Type B pancreatic cell (in vitro differentiated cells): Measurements from ENCODE around the gene LDB3. TPM values are rescaled to one million over a fixed set of nuclear protein-coding genes. Genes with fewer than 3 reads are reported as not detected.

Experiments used
- DNase-seq: peaks from one replicate; pipeline ENCODE4 v3.0.0; 2021; ENCODE audit warnings: mixed read lengths; ENCODE audit not compliant: unreplicated experiment; ENCODE audit errors: extremely low spot score
- H3K27ac Mint-ChIP-seq: 2 replicates; pipeline ENCODE4 v1.8.0; 2021; ENCODE audit warnings: mild to moderate bottlenecking, mixed read lengths
- H3K27me3 Mint-ChIP-seq: 2 replicates; pipeline ENCODE4 v1.8.0; 2021; ENCODE audit warnings: mixed read lengths
- H3K36me3 Mint-ChIP-seq: 2 replicates; pipeline ENCODE4 v1.8.0; 2021; ENCODE audit warnings: mixed read lengths
- H3K4me1 Mint-ChIP-seq: one replicate; pipeline ENCODE4 v1.8.0; 2021; ENCODE audit warnings: mixed read lengths; ENCODE audit not compliant: unreplicated experiment
- H3K4me3 Mint-ChIP-seq: 2 replicates; pipeline ENCODE4 v1.8.0; 2021; ENCODE audit warnings: mild to moderate bottlenecking, mixed read lengths
- H3K9me3 Mint-ChIP-seq: 2 replicates; pipeline ENCODE4 v1.8.0; 2021; ENCODE audit warnings: mixed read lengths
- total RNA-seq: library from RNA; stranded (reverse); gene quantifications from 2 replicates; pipeline ENCODE4 v1.2.1, GENCODE V29; 2021; ENCODE audit warnings: low replicate concordance
- TF ChIP-seq, protein P1 (sequence below): fragments of 200-600 bp; sonication (generic); conservative IDR thresholded peaks from 2 replicates; pipeline ENCODE4 v1.5.0; 2021; ENCODE audit warnings: antibody characterized with exemption, mild to moderate bottlenecking

The LDB3 gene
- total RNA-seq, 1 donor from 2014 or later = 0.85 TPM

DNA sequence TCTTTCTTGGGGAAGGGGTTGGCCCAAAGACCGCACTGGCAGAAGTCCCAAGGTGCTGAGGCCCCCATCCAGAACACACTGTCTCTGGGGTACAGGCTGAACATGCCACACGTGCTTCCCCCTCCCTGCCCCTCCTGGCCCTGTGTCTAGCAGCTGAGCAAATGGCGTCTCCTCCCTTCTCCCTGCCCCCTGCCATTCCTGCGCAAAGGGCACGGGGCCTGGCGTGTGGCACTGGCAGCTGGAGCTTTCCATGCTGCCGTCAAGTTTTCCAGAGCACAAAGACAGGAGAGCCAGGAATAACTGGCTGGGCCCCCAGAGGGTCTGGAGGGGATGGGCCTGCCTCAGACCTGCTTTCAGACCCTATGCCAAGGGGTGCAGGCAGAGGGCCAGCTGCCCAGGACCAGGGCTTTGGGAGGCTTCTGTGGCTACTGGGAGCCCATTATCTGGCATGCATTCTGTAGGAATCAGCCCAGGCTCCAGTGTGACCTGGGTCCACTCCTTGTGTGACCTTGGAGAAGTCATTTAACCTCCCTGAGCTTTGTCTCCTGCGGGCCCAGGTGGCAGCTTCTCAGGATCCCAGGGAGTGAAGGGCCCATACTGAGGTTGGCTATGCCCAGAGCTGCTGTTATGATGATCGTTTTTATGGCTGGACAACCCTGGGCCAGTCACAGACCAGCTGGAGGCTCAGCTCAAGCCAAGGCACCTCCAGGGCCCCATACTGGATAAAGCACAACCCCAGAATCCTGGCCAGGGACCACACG is 710 bp upstream of the LDB3 start:
- no peak for DNase-seq
- H3K4me3 Mint-ChIP-seq = no peak overlapping the region
- H3K4me1 Mint-ChIP-seq = peaks cover 39% of the 10 kb centered on the region
- H3K27me3 Mint-ChIP-seq = no peaks in the 10 kb centered on the region
- H3K9me3 Mint-ChIP-seq = no peaks in the 10 kb centered on the region
- TF ChIP-seq, protein P1, sequence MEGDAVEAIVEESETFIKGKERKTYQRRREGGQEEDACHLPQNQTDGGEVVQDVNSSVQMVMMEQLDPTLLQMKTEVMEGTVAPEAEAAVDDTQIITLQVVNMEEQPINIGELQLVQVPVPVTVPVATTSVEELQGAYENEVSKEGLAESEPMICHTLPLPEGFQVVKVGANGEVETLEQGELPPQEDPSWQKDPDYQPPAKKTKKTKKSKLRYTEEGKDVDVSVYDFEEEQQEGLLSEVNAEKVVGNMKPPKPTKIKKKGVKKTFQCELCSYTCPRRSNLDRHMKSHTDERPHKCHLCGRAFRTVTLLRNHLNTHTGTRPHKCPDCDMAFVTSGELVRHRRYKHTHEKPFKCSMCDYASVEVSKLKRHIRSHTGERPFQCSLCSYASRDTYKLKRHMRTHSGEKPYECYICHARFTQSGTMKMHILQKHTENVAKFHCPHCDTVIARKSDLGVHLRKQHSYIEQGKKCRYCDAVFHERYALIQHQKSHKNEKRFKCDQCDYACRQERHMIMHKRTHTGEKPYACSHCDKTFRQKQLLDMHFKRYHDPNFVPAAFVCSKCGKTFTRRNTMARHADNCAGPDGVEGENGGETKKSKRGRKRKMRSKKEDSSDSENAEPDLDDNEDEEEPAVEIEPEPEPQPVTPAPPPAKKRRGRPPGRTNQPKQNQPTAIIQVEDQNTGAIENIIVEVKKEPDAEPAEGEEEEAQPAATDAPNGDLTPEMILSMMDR = no peak
- H3K27ac Mint-ChIP-seq = no peak overlapping the region
- H3K36me3 Mint-ChIP-seq = no peaks in the 10 kb centered on the region

DNA sequence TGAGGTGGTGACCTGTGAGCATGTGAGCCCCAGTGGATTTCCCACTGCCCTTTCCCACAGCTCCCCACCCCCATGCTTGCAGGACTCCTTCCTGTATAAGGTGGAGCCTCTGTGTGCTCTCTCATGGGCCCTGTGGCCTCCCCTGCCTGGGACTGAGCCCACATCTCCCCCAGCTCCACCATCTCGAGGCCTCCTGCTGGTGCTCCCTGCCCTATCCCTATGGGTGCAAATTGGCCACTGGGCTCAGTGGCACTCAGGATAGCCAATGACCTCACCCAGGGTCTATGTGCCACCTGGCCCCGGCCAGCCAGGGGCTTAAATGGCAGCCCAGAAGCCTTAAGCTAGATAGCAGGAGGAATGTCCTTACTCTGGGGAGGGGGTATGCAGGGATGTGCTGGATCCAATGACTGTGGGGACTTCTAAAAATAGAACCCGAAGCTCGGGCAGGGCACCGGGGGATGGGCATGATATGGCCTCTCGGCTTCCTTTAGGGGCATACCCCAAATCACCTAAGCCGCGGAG is 2.0 kb downstream of the LDB3 start:
- no peak overlapping the region for H3K4me3 Mint-ChIP-seq
- TF ChIP-seq, protein P1 = no peak
- H3K9me3 Mint-ChIP-seq = no peaks in the 10 kb centered on the region
- no peak overlapping the region for H3K27ac Mint-ChIP-seq
- no peaks in the 10 kb centered on the region for H3K36me3 Mint-ChIP-seq
- peaks cover 35% of the 10 kb centered on the region for H3K4me1 Mint-ChIP-seq
- no peak for DNase-seq
- no peaks in the 10 kb centered on the region for H3K27me3 Mint-ChIP-seq

DNA sequence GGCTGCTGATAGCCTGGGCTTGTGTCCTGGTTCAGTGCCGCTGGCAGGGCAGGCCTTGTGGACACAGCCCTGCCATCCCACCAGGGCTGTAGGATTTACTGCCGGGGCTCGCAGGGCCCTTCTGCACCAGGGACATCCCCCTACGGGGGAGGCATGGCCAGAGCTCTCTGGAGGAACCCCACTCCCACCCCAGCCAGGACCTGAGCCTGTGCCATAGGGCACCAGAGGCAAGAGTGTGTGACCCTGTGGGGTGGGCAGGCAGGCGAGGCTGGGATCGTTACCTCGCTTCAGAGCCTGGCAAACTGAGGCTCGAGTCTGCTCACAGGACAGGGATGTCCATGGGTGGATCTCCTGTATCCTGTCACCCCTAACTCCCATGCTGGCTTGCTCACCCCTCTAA is 2.6 kb downstream of the LDB3 start:
- Mint-ChIP-seq H3K27ac (no peak overlapping the region), H3K27me3 (no peaks in the 10 kb centered on the region), H3K9me3 (no peaks in the 10 kb centered on the region), H3K4me3 (no peak overlapping the region), H3K36me3 (no peaks in the 10 kb centered on the region), H3K4me1 (peaks cover 32% of the 10 kb centered on the region)
- DNase-seq = no peak
- TF ChIP-seq, protein P1 = no peak

DNA sequence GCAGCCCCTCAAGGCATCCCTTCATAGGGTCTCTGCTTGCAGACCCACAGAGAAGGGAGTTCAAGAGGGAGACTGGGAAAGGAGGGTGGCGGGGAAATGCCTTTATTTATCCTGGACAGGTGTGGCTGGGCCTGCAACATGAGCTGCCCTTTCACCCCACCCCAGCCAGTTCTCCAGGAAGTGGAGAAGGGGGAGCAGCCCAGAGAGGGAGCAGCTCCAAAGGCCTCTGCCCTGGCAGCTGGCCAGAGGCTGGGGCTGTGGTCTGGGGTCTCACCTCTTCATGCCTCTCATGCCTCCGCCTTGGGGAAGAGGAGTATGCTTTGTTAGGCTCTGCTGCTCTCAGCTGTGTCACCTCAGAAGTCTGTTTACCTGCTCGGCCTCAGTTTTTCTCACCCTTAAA is 3.1 kb downstream of the LDB3 start:
- TF ChIP-seq, protein P1 = no peak
- H3K27me3 Mint-ChIP-seq = no peaks in the 10 kb centered on the region
- no peak overlapping the region for H3K4me3 Mint-ChIP-seq
- no peak for DNase-seq
- no peak overlapping the region for H3K27ac Mint-ChIP-seq
- no peaks in the 10 kb centered on the region for H3K9me3 Mint-ChIP-seq
- peaks cover 27% of the 10 kb centered on the region for H3K4me1 Mint-ChIP-seq
- no peaks in the 10 kb centered on the region for H3K36me3 Mint-ChIP-seq

DNA sequence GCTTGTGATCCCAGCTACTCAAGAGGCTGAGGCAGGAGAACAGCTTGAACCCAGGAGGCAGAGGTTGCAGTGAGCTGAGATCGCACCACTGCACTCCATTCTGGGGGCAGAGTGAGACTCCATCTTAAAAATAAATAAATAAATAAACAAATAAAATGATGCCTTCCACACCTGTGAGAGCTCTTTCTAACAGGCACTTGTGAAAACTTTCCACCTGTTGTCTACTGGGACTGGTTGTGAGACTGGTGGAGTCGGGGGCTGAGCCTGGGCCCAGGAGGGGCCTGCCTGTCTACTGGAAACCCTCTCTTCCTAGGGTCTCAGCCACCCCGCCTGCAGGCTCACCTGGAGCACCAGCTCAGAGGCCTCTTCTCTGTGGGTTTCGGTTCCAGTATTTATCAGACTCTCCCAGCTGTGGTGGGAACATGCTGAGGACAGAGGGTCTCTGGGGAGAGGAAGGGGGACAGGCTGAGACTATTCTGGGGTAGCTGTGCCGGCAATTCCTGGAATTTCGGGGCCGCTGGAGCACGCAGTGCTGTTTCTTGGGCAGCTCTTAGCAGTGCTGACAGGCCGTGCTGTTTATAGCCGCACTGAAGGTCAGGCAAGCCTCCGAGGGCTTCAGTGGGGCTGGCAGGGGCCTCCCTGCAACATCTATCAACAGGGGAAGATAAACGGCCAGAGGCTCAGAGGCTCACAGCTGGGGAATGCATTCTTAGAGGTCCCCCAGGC is 3.8 kb downstream of the LDB3 start:
- TF ChIP-seq, protein P1 = no peak
- Mint-ChIP-seq H3K4me1 (peaks cover 26% of the 10 kb centered on the region), H3K4me3 (peak overlapping the region; percentile 78), H3K27ac (peak overlapping the region; percentile 63), H3K27me3 (no peaks in the 10 kb centered on the region), H3K36me3 (no peaks in the 10 kb centered on the region), H3K9me3 (no peaks in the 10 kb centered on the region)
- DNase-seq = no peak
